OCI-LY7 (cell line): ENCODE measurements around the gene SURF1.

ENCODE experiments used
- EZH2phosphoT487 ChIP-seq: fragments of 200-600 bp; sonication (generic); IDR thresholded peaks from 2 replicates; pipeline ENCODE4 v1.6.1; 2018; ENCODE audit warnings: low read depth, borderline replicate concordance, mild to moderate bottlenecking, mixed run types, antibody characterized with exemption, low read length, moderate library complexity, mixed read lengths
- TF ChIP-seq, protein P1 (sequence below): fragments of 200-600 bp; sonication (generic); conservative IDR thresholded peaks from 2 replicates; pipeline ENCODE4 v1.5.1; 2014; ENCODE audit warnings: mild to moderate bottlenecking, antibody characterized with exemption, low read length, moderate library complexity, mixed read lengths

DNA sequence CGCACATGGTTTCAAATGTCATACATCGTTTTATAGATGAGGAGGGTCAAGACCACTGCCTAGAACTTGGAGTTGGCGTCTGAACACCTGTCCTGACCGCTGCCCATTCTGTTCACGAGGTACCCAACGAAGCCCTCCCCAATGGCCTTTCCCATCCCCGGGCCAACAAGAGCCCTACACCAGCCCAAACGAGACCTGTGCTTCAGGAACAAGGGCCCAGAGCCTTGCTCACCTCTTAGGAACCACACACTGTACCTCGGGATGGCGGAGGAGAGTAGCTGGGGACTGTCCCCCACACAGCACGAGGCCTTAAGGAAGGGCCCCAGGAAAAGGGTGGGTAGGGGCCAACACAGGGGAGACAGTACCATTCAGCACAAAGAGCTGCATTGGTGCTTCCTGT, 23.3 kb downstream of the SURF1 start:
- TF ChIP-seq, protein P1, sequence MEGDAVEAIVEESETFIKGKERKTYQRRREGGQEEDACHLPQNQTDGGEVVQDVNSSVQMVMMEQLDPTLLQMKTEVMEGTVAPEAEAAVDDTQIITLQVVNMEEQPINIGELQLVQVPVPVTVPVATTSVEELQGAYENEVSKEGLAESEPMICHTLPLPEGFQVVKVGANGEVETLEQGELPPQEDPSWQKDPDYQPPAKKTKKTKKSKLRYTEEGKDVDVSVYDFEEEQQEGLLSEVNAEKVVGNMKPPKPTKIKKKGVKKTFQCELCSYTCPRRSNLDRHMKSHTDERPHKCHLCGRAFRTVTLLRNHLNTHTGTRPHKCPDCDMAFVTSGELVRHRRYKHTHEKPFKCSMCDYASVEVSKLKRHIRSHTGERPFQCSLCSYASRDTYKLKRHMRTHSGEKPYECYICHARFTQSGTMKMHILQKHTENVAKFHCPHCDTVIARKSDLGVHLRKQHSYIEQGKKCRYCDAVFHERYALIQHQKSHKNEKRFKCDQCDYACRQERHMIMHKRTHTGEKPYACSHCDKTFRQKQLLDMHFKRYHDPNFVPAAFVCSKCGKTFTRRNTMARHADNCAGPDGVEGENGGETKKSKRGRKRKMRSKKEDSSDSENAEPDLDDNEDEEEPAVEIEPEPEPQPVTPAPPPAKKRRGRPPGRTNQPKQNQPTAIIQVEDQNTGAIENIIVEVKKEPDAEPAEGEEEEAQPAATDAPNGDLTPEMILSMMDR, result no peak
- TF ChIP-seq EZH2phosphoT487, result no peak
